Measurements from ENCODE around the gene LBX1. TPM values are rescaled to one million over a fixed set of nuclear protein-coding genes. Genes with fewer than 3 reads are reported as not detected.

Gene LBX1
- total RNA-seq (2014; rRNA removed; shearing (Covaris generic)) = not detected in 2 replicates

- DNase-seq (ENCODE audit: low spot score) = no peak
These were observed at the start of gene LBX1 for GRCh38 chr10:101229266-101230182. Gene LBX1, minus strand, starts transcription at chr10:101229463. Its CDS starts 648 bp downstream, at chr10:101228815.

- no peak for DNase-seq (ENCODE audit: low spot score)
These were observed 44.5 kb upstream of the LBX1 start for GRCh38 chr10:101273741-101274140.

- DNase-seq (ENCODE audit: low spot score) = no peak
These were observed 44.1 kb upstream of the LBX1 start for GRCh38 chr10:101273330-101273729.

- peak; percentile 58 for DNase-seq (ENCODE audit: low spot score)
These were observed 43.1 kb upstream of the LBX1 start for GRCh38 chr10:101272229-101272868.

GRCh38 chr10:101270763-101271162 lies 41.5 kb upstream of the LBX1 start:
- DNase-seq (ENCODE audit: low spot score) = no peak

- DNase-seq (ENCODE audit: low spot score) = no peak
These were observed 38.5 kb upstream of the LBX1 start for GRCh38 chr10:101267776-101268175.

- no peak for DNase-seq (ENCODE audit: low spot score)
These were observed 38.0 kb upstream of the LBX1 start for GRCh38 chr10:101267290-101267680.

GRCh38 chr10:101266381-101267289 lies 37.4 kb upstream of the LBX1 start:
- no peak for DNase-seq (ENCODE audit: low spot score)

- no peak for DNase-seq (ENCODE audit: low spot score)
These were observed 34.0 kb upstream of the LBX1 start for GRCh38 chr10:101263150-101263752.

GRCh38 chr10:101262147-101262546 lies 32.9 kb upstream of the LBX1 start:
- no peak for DNase-seq (ENCODE audit: low spot score)

- DNase-seq (ENCODE audit: low spot score) = no peak
These were observed 32.4 kb upstream of the LBX1 start for GRCh38 chr10:101261702-101262101.

GRCh38 chr10:101260764-101261481 lies 31.7 kb upstream of the LBX1 start:
- no peak for DNase-seq (ENCODE audit: low spot score)

GRCh38 chr10:101258179-101258885 lies 29.1 kb upstream of the LBX1 start:
- DNase-seq (ENCODE audit: low spot score) = no peak

- DNase-seq (ENCODE audit: low spot score) = no peak
These were observed 28.2 kb upstream of the LBX1 start for GRCh38 chr10:101257491-101257890.

GRCh38 chr10:101257084-101257483 lies 27.8 kb upstream of the LBX1 start:
- DNase-seq (ENCODE audit: low spot score) = no peak

- DNase-seq (ENCODE audit: low spot score) = no peak
These were observed 27.1 kb upstream of the LBX1 start for GRCh38 chr10:101256387-101256786.

- DNase-seq (ENCODE audit: low spot score) = no peak
These were observed 20.9 kb upstream of the LBX1 start for GRCh38 chr10:101250136-101250535.

- no peak for DNase-seq (ENCODE audit: low spot score)
These were observed 19.9 kb upstream of the LBX1 start for GRCh38 chr10:101249171-101249581.

GRCh38 chr10:101246639-101247038 lies 17.4 kb upstream of the LBX1 start:
- DNase-seq (ENCODE audit: low spot score) = no peak

All from H4 (cell line).